Eye (tissue), 1 donor: ENCODE measurements around the gene ZNF275.
"Not testable (repeated sequence)": the region's sequence is repeated elsewhere in the genome, so short reads cannot be mapped to it uniquely, and the experiment has no call there.

ENCODE experiments used
- DNase-seq: peaks from one replicate; pipeline ENCODE4 v3.0.0-alpha.2; 2015

ZNF275 gene

GRCh38 chrX:153319295-153320046, 14.5 kb upstream of the ZNF275 start:
- DNase-seq: no peak

DNA sequence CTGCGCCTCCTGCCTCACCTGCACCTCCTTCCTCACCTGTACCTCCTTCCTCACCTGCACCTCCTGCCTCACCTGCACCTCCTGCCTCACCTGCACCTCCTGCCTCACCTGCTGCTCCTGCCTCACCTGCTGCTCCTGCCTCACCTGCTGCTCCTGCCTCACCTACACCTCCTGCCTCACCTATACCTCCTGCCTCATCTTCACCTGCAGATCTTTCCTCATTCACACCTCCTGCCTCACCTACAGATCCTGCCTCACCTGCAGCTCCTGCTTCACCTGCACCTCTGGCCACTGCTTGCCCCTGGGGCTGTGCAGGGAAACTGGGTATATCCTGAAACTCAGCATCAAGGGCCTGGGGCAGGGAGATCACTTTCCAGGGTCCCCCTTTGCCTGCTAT, 13.9 kb upstream of the ZNF275 start:
- not testable (repeated sequence) for DNase-seq

GRCh38 chrX:153320555-153321184, 13.3 kb upstream of the ZNF275 start:
- DNase-seq: no peak

- DNase-seq: peak; percentile 32
These were observed 12.4 kb upstream of the ZNF275 start, which contains the start of gene PNMA6F for GRCh38 chrX:153321381-153322124. Gene PNMA6F, minus strand, starts transcription at chrX:153321767. Its CDS starts 1,093 bp downstream, at chrX:153320674.

GRCh38 chrX:153327561-153327960, 6.4 kb upstream of the ZNF275 start:
- no peak for DNase-seq

GRCh38 chrX:153333266-153333665, 687 bp upstream of the ZNF275 start:
- DNase-seq: peak; percentile 5

DNA sequence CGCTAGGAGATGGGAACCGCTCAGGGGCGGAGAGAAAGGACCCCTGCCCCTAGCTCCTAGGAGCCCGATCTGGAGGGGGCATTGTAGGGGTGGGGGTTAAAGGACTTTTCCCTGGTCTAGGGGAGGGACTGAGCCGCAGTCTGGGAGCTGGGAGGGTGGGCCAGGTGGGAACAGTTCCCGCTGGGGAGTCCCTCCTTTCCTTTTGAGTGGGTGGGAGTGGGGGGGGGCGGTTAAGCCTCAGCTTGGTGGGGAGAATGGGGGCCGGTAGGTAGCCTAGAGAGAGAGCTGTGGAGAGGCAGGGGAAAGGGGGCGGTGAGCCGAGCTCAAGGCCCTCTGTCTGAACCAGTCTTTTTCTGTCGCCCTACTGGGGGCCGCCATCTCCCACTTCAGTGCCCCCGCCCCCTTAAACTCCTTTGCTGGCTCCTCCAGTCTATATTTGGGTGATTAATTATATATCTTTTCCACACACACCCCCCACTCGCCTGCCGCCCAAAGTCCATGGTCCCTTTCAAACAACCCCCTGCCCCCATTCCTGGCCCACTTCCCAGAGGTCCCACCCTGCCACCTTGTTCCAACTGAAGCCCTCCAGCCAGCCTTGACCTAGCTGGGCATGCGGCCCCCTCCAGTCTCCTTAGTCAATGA, 822 bp downstream of the ZNF275 start:
- no peak for DNase-seq

DNA sequence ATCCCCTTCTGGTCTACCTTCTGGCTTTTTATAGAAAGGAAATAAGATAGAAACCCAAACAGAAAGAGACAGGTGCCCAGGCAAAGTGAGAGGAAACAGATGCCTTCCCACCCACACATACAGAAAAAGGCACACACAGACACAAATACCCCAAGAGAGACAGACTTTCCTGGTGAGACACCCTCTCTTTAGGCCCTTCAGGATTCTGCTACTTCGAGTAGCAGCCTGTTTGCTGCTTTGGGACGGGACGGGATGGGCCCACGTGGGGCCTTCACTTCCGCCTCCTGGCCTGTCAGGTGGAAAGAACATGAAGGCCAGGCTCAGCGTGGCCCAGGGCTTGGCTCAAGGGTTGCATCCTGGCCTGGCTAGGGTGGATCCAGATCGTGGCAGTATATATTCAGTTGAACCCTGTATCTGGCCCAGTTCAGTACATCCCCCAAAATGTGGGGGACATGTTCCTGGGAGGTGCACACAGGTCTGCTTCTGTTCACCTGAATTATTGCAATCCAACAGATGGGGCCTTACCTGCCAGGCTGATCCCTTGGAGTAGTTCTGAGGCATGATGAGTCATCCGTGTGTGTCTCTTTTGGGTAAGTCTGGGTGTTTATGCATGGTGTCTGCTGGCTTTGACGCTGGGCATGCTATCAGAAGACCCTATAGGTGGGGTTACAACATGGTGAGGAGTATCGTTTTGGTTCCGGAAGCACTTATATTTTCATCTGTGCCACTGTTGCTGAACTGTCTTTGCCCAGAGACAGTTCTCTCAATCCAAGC, 2.4 kb downstream of the ZNF275 start:
- no peak for DNase-seq

- DNase-seq: no peak
These were observed 3.0 kb downstream of the ZNF275 start for GRCh38 chrX:153336988-153337387.

GRCh38 chrX:153338836-153339235, 4.9 kb downstream of the ZNF275 start:
- no peak for DNase-seq

GRCh38 chrX:153339662-153340061, 5.7 kb downstream of the ZNF275 start:
- DNase-seq: no peak

DNA sequence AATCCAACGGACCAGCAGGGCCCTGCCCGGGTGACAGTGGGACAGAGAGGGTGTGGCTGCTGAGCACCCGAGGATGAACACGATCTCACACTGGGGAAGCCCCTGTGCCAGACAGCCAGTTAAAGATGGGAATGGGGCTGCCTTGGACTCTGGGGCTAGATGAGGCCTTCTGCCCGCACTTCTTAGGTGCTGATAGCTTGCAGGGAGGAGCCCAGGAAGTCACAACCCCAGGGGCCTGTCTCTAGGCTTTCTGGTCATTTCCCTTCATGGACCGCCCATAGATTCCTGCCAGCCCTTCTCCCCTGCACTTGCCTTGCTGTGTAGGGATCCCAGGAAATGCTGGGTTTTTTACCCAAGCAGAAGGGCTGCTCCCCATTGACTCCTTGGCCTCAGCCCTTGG, 6.2 kb downstream of the ZNF275 start:
- no peak for DNase-seq

- no peak for DNase-seq
These were observed 9.0 kb downstream of the ZNF275 start for GRCh38 chrX:153342762-153343558.

DNA sequence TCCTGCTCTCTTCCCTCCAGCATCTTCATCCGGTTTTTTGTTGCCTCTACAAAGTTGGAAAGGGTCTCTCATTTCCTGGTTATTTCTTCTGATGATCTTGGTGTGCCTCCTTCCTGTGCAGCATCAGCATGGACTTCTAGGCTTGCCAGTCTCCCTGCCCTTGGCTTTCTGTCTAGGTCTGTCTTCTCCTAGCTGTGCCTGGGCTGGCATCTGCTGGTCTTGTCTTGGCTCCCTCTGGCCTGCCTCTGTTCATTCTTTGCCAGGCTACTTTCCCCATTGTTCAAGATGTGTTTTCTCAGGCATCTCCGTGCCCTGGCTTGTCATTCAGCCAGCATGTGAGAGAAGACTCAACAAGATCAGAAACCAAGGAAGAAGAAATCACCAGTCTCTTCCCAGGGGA, 9.7 kb downstream of the ZNF275 start:
- no peak for DNase-seq

DNA sequence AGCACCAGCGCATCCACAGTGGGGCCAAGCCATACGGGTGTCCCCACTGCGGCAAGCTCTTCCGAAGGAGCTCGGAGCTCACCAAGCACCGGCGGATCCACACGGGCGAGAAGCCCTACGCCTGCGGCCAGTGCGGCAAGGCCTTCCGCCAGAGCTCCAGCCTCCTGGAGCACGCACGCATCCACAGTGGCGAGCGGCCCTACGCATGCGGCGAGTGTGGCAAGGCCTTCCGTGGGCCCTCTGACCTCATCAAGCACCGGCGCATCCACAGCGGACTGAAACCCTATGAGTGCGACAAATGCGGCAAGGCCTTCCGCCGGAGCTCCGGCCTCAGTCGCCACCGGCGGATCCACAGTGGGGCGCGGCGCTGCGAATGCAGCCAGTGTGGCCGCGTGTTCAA, 13.6 kb downstream of the ZNF275 start:
- no peak for DNase-seq

GRCh38 chrX:153348421-153348820, 14.5 kb downstream of the ZNF275 start:
- no peak for DNase-seq

- no peak for DNase-seq
These were observed 16.0 kb downstream of the ZNF275 start for GRCh38 chrX:153349952-153350351.

DNA sequence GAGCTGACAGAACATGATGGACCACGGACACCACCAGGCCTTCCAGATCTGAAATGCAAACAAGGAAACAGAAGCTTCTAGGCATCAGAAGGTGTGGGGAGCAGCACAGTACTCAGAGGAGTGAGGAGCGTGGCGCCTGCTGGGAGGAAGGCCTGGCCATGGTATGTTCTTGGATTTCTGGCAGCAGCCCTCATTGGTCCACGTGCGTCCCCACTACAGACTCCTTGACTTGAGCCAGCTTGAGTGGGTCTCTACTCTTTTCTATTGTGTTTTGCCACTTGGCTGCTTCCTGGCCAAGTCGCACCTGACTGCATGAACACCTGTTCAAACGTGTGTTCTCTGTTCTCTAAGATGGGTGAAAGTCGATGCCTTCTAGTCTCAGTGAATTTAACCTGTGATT, 18.0 kb downstream of the ZNF275 start:
- no peak for DNase-seq

- no peak for DNase-seq
These were observed 18.9 kb downstream of the ZNF275 start for GRCh38 chrX:153352858-153353257.

- DNase-seq: no peak
These were observed 19.5 kb downstream of the ZNF275 start for GRCh38 chrX:153353416-153353815.

- no peak for DNase-seq
These were observed 23.9 kb downstream of the ZNF275 start for GRCh38 chrX:153357877-153358276.
